A172 (cell line): ENCODE results near the gene MUL1. TPM values are rescaled to one million over a fixed set of nuclear protein-coding genes. Genes with fewer than 3 reads are reported as not detected.
"Not testable (repeated sequence)": the region's sequence is repeated elsewhere in the genome, so short reads cannot be mapped to it uniquely, and the experiment has no call there.

Experiments
- DNase-seq: peaks from one replicate; pipeline ENCODE4 v3.0.0-alpha.2; 2015; ENCODE audit warnings: low spot score
- total RNA-seq: library from RNA; depleted of rRNA; stranded (reverse); fragments of >200 nt; shearing (Covaris generic); gene quantifications from 2 replicates; pipeline ENCODE4 v1.2.3, GENCODE V29; 2014

Gene MUL1
- total RNA-seq, 1 experiment from 2014 or later, result 26.6 TPM

DNA sequence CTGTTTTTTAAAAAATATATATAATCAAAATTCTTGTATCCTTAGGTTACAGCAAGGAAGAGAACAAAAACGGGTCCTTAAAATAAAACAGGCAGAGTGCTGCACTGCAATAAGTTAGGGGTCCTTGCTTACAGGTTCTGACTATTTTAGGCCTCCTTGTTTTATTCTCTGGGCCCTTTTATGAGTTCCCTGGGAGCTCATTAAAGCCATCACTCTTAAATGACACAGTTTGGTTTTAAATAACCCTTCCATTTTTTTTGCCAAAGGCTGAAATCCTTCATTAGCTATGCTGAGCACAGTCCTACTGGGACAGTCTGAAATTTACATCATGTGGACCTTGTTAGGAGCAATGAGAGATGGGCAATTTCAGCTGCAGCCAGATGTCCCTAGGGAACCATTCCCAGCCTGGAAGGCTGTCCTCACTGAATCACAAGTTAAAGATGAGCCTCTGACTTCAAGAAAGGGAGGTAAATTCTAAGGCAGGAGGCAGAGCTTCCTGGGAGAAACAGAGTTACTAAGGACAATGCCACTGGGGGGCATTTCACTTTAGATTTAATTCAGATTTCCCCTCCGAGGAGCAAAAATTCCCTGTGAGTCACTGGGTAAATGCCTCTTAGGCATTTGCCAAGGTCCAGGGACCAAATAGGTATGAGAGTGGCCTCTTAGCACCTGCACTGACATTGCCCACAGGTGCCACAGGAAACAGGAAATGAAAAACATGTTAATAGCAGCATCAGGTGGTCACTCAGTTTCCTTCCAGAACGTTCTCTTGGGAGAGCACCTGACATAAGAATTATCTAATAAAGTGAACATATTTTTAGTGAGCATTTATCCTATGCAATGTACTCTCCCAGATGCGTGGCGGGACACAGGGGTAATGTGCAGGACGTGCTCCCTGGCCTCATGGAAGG, 3.8 kb upstream of the MUL1 start:
- no peak for DNase-seq

DNA sequence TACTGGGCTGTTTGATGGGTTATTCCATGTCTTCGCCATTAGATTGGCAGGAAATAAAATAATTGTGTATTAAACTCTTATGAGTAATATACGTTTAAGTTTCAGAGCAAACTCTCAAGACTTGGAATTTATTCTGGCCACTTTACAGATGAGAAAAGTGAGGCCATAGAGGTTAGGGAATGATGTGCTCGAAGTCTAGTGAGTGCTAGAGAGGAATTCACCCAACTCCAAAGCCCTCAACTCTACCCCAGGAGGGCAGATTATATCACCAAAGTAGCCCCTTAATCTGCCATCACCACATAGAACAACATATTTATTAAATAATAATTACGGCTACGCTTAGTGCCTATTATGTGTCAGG, 440 bp upstream of the MUL1 start:
- no peak for DNase-seq

- DNase-seq, result no peak
Observed at GRCh38 chr1:20507248-20507563, 745 bp downstream of the MUL1 start.

DNA sequence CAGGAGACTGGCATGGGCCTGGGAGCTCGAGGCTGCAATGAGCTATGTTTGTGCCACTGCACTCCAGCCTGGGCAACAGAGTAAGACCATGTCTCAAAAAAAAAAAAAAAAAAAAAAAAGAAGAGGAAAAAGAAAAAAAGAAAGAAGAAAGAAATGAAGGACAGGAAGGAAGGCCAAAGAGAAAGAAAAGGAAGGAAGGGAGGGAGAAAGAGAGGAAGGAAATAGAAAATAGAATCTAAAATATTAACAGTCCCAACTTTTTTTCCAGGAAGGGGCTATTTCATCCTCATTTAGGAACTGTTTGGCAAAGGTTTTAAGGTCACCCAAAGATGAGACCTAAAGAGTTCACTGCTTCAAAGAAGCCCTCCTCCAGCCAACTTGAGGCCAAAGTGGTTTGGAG, 2.5 kb downstream of the MUL1 start:
- DNase-seq, result no peak

DNA sequence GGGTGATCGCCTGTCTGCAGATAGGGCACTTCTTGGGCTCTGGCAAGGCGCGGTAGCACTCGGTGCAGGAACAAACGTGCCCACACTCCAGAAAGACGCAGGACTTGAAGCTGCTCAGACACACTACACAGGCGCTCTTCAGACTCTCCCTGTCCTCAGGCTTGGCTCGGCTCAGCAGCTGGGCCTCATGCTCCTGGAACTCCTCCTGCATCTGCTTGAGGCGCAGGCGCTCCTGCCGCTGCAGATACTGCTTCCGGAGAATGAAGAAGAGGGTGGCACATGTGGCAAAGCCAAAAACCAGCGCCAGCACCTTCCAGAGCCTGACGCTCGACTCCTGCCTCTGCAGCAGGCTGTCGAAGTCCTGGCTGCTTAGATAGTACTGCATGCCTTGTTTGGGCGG, 7.2 kb downstream of the MUL1 start:
- no peak for DNase-seq

DNA sequence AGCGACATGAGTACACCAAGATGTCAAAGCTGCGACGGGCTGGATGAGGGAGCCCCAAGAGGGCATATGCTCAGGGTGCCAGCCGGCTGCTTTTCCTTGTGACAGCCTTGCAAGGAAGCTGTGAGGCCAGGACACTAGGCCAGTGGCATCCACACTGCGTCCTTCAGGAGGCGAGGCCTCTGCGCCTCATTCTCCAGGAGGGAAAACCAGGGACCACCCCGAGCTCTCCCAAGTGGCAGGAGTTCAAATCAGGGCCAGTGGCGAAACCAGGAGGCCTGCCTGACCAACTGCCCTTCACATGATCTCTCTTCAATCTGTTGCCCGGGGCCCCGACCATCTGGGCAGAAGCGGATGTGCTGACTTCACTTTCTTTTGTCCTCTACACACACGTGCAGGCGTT, 8.2 kb downstream of the MUL1 start:
- DNase-seq, result no peak

DNA sequence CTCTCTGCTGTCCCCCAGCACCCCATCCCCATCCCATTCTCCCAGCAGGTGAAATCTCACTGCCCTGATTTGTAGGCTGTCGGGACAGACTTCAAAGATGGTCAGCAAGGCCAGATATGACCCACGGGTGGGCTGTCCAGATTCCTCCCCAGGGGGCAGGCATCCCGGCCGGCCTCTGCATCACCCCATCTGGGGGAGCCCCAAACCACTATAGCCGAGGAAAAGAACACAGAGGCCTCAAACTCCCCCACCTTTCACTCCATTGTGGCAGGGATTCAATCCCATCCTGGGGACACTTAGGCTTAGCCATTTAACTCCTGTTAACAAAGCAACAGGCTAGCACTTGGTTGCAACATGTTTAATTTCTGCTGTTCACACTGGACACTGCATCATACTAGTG, 8.8 kb downstream of the MUL1 start:
- DNase-seq, result no peak

GRCh38 chr1:20498116-20498515, 9.8 kb downstream of the MUL1 start:
- no peak for DNase-seq

- DNase-seq, result no peak
Observed at GRCh38 chr1:20497506-20497905, 10.4 kb downstream of the MUL1 start.

DNA sequence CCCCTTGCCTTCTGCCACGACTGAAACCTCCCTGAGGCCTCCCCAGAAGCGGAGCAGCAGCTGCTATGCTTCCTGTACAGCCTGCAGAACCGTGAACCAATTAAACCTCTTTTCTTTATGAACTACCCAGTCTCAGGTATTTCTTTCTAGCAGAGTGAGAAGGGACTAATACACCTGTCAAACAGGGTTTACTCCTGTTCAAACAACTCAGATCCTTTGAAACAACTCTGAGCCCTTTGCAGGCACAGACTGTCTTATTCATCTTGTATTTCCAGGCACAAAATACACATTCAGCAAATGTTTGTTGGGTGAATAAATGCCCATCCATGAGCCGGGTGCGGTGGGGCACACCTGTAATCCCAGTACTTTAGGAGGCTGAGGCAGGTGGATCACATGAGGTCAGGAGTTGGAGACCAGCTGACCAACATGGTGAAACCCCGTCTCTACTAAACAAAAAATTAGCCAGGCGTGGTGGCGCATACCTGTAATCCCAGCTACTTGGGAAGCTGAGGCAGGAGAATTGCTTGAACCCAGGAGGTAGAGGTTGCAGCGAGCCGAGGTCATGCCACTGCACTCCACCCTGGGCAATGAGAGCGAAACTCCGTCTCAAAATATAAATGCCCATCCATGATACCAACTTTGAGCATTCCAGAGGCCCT, 11.1 kb downstream of the MUL1 start:
- DNase-seq, result not testable (repeated sequence)

GRCh38 chr1:20496241-20496661, 11.7 kb downstream of the MUL1 start:
- peak; percentile 34 for DNase-seq

DNA sequence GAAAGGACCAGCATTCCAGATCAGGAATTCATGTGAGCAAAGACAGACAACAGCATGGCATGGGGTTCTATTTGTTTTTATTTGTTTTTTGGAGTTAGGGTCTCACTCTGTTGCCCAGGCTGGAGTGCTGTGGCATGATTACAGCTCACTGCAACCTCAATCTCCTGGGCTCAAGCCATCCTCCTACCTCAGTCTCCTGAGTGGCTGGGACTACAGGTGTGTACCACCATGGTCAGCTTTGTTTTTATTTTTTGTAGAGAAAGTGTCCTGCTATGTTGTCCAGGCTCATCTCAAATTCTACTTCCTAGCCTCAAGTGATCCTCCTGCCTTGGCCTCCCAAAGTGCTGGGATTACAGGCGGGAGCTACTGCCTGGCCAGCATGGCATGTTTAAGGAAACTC, 12.3 kb downstream of the MUL1 start:
- no peak for DNase-seq

DNA sequence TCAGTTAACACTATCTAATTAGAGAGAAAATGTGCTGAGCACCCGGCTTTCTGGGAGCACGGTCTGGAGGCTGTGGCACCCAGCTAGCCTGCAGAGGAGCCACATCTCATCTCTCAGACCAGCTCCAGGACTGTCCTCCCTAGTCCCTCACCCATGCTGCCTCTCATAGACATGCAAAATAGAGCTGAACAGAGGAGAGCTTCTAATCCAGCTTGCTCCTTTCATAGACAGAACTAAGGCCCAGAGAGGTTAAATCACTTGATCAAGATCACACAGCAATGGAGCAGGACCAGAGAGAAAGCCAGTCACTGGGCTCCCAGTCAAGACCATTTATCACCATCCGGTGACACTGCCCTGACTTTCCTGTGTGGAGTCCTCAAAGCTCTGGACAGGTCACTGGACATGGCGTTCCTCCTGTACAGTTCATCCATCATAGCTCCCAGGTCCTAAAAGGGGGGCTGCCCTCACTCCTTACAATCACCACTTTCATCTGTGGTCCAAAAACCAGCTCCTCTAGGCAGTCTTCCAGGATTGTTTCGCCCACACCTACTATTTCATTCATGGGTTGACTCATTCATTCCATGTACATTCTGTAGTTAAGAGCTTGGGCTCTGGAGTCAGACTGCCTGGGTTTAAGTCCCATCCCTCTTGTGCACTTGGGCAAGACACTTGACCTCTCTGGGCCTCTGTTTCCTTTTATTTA, 13.2 kb downstream of the MUL1 start:
- DNase-seq, result peak; percentile 84

- DNase-seq, result peak; percentile 70
Observed at GRCh38 chr1:20493839-20494608, 13.9 kb downstream of the MUL1 start.

- DNase-seq, result no peak
Observed at GRCh38 chr1:20493309-20493708, 14.6 kb downstream of the MUL1 start.

GRCh38 chr1:20492751-20493150, 15.2 kb downstream of the MUL1 start:
- DNase-seq, result no peak

GRCh38 chr1:20491866-20492265, 16.1 kb downstream of the MUL1 start:
- no peak for DNase-seq

- DNase-seq, result no peak
Observed at GRCh38 chr1:20491178-20491577, 16.8 kb downstream of the MUL1 start.

DNA sequence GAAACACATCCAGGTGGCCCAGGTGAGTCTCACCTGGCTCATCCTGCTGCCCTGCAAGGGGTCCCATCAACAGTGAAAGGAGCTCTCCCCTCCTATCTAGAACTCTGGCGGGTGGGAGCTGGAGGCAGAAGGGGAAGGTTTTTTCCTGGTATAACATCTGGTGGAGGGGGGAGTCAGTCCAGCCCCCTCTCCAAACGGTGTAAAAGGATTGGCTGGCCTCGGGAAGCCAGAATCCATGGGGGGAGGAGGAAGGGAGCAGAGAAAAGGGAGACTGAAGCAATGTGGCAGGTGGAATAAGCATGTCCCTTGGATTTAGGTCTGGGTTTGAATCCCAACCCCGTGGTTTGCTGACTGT, 20.7 kb downstream of the MUL1 start:
- DNase-seq, result no peak

DNA sequence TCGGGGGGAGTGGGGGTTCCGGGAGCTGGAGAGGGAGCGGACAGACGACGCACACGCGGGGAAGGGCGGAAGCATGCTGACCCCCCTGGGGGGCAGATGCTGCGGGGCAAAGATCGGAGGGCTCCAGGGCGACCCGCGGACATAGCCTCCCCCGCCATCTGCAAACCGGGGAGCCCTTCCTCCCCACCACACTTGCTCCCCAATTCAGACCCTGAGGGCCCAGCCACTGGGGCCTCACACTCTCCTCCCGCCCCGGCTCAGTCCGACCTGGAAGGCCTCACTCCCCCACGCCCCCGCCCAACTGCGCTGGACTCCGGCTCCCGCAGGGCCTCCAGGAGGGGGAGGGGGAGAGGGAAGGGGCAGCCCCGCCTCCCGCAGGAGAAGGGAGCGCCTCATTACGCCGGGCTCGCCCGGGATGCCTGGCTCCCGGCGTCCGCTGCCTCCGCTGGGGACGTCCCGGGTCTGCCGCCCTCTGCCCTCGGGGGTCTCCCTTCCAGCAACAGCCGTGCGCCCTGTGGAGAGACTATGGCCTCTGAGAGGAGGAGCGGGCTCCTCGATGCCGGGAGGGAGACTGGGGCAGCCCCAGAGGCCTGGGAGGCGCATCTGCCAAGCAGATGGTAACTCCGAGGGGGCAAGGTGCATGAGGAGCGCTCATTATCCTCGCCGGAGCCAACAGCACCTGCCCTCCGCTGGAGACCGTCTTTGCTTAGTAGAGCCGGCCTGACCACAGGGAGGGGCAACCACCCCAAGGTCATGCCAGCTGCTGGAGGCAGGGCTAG, 21.3 kb downstream of the MUL1 start:
- no peak for DNase-seq
